Left colon (tissue), 2 donors: ENCODE data around the gene CFAP46. TPM values are rescaled to one million over a fixed set of nuclear protein-coding genes. Genes with fewer than 3 reads are reported as not detected.

Source experiments
- ATAC-seq: fragments of 200-7000 bp; cut with Tn5 transposase; one replicate; pipeline ENCODE4 v1.9.1; 2020; ENCODE audit warnings: mild to moderate bottlenecking, moderate library complexity
- DNase-seq, 2 donors: peaks; one replicate each; pipeline ENCODE4 v3.0.0-alpha.2; 2020
- intact Hi-C, 2 donors: fragments of 100-400 bp; cut with DNase I in 1 of 2; cut with micrococcal nuclease in 1 of 2; formaldehyde crosslinking; loops; one replicate each; pipeline versions ENCODE4 v1.11.2 to v1.14.0; 2022; cut with DNase I, micrococcal nuclease
- total RNA-seq, 2 donors: library from RNA; stranded (reverse); fragmentation: NEBNext Ultra II Directional; extraction: Animal tissue kit (Norgen Biotek cat#: 25700); gene quantifications; one replicate each; pipeline ENCODE4 v1.2.1, GENCODE V29; 2021
- donor health status: DM: no; HTN: no; CAD: no.
- donor health status: DM: yes; HTN: yes; CAD: no.

Gene CFAP46
- total RNA-seq, 2 donors from 2014 or later, result 0.37 TPM; not detected in 1

- ATAC-seq (no peak), DNase-seq (peak in 1 of 2 donors; percentile 8)
- intact Hi-C loops, result no loop called here
These were observed 62.0 kb downstream of the CFAP46 start for GRCh38 chr10:132880128-132880981.

- DNase-seq (peak in 1 of 2 donors; percentile 21), ATAC-seq (no peak)
- intact Hi-C loops, result no loop called here
These were observed 62.8 kb downstream of the CFAP46 start for GRCh38 chr10:132879408-132880127.

- no peak for ATAC-seq
- DNase-seq, result peak in 1 of 2 donors; percentile 7
- intact Hi-C loops, result no loop called here
These were observed 63.5 kb downstream of the CFAP46 start for GRCh38 chr10:132878730-132879407.

- intact Hi-C loops, result no loop called here
- DNase-seq, result peak in 1 of 2 donors; percentile 14
- ATAC-seq, result no peak
These were observed 64.2 kb downstream of the CFAP46 start for GRCh38 chr10:132878091-132878729.

- peak in 1 of 2 donors; percentile 14 for DNase-seq
- no peak for ATAC-seq
- intact Hi-C loops, result no loop called here
These were observed 64.9 kb downstream of the CFAP46 start for GRCh38 chr10:132877473-132877872.

- DNase-seq (peak in 1 of 2 donors; percentile 8), ATAC-seq (no peak)
These were observed 65.4 kb downstream of the CFAP46 start for GRCh38 chr10:132876993-132877431.

DNA sequence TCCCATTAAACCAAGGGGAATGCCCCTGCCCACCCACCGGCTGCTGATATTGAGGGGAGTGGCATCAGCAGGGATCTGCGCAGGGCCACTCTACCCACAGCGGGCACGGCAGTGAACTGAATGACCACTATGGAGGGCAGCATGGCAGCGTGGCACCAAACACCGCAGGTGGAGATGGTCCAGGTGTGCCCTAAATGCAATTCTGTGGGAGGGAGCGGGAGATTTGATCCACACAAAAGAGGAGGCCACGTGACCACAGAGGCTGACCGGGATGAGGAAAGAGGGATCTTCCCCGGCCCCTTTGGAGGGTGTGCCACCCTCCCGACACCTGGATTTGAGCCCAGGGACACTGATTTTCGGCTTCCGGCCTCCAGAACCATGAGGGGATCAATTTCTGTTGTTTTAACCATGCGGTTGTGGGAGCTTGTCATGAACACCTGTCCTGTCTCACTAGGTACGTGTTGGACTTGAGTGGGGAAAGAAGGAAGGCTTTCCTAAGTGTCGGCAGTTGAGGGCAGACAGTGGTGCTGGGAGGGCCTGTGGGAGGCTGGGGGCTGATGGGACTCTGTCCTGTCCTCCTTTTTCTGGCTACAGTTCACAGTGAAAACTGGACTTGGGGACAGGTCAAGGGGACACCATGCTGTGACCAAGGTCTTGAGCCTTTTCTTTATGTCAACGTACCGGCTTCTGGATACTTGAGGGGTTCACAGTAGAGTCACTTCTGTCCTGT is 66.1 kb downstream of the CFAP46 start:
- intact Hi-C loops, result no loop called here
- ATAC-seq (no peak), DNase-seq (peak in 1 of 2 donors; percentile 12)

More at GRCh38 chr10:132876993-132877431, 65.4 kb downstream of the CFAP46 start:
- intact Hi-C loops, result no loop called here

- intact Hi-C loops, result no loop called here
- DNase-seq, result no peak
- ATAC-seq, result no peak
These were observed 66.9 kb downstream of the CFAP46 start for GRCh38 chr10:132875435-132875834.

GRCh38 chr10:132873395-132873794 is 69.0 kb downstream of the CFAP46 start:
- DNase-seq (peak in 1 of 2 donors; percentile 7), ATAC-seq (no peak)
- intact Hi-C loops, result no loop called here

DNA sequence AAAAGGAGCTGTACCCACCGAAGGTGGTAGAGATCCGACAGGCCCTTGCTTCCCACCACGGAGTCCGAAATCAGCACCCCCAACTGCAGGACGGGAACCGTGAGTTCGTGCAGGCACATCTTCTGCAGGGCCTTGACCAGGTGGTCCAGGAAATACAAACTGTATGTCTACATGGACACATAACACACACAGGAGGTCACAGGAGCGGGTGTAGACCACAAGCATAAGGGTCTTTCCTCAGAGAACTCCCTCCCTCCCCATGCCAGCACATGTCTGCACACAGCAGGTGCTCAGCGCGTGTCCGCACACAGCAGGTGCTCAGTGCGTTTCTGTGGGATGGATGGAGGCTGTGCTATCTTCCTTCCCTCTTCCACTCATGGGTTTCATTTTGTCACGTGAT is 69.7 kb downstream of the CFAP46 start:
- DNase-seq (peak in 1 of 2 donors; percentile 9), ATAC-seq (no peak)
- intact Hi-C loops, result no loop called here

DNA sequence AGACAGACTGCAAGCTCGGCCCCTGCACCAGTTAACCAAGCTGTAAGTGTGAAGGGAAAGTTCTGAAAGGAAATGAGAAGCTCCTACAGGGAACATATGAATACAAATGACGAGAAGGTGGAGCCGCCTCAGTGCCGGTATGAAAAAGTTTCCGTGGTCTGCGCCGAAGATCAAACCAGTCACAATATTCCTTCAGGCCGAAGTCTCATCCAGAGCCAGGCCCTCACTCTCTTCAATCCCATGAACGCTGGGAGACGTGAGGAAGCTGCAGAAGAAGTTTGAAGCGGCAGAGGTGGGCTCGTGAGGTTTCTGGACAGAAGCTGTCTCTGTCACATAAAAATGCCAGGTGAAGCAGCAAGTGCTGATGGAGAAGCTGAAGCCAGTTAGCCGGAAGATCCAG is 71.9 kb downstream of the CFAP46 start:
- DNase-seq (peak in 1 of 2 donors; percentile 11), ATAC-seq (no peak)
- intact Hi-C loops, result no loop called here

GRCh38 chr10:132869621-132870020 is 72.7 kb downstream of the CFAP46 start:
- DNase-seq, result no peak
- intact Hi-C loops, result no loop called here
- no peak for ATAC-seq

DNA sequence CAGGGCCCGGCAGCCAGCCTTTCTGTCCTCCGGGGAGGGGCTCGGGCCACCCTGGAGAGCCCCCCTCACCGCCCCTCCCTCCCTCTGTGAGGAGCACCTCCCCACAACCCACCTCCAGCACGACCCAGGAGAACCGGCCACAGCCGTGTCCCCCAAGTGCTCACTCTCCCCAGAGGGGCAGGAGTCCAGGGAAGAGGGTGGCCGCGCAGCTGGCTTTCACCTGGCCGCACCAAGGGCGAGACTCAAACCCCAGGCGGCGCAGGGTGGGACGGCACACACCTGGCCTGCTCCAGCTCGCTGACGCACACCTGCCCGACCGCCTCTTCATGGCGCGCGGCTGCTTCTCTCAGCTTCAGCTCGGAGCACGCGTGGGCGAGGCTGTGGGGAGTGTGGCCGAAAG is 73.4 kb downstream of the CFAP46 start:
- DNase-seq (peak in 1 of 2 donors; percentile 7), ATAC-seq (no peak)
- intact Hi-C loops, result no loop called here

DNA sequence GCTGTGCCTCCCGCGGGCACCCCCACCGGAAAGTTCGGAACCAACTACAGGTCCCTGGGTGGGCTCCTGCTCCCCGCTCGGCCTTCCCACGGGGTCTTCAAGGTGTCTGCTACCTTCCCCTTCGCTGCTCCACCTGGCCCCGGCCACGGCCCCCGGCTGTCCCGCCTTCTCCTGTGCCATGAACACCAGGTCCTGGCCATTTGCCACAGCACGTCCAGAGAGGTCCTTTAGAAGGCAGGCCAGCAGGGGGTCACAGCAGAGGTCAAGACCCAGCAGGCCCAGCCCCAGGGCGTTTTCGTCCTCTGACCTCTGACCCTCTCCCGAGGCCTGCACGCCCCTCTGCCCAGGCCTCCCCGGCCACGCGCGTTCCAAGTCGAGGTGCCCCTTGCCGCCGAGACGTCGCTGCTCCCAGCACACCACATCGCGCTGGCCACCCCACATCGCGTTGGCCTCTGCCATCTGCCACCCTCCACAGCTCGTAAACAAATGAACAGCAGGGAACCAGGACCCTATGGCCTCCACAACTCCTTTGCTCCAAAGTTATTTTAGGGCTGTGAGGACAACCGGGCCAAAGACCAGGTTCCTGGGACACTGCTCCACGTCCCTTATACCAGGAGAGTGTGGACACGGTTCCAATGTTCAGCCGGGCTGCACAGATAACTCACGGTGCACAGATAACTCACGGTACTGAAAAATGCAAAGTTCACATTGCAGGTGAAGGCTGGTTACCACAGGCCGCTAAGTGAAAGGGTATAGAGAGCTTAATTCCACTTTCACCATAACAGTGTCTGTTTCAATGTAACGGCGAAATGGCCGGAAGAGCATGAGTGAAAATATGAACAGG is 74.3 kb downstream of the CFAP46 start:
- intact Hi-C loops, result no loop called here
- DNase-seq, result peak in 1 of 2 donors; percentile 15
- ATAC-seq, result no peak

DNA sequence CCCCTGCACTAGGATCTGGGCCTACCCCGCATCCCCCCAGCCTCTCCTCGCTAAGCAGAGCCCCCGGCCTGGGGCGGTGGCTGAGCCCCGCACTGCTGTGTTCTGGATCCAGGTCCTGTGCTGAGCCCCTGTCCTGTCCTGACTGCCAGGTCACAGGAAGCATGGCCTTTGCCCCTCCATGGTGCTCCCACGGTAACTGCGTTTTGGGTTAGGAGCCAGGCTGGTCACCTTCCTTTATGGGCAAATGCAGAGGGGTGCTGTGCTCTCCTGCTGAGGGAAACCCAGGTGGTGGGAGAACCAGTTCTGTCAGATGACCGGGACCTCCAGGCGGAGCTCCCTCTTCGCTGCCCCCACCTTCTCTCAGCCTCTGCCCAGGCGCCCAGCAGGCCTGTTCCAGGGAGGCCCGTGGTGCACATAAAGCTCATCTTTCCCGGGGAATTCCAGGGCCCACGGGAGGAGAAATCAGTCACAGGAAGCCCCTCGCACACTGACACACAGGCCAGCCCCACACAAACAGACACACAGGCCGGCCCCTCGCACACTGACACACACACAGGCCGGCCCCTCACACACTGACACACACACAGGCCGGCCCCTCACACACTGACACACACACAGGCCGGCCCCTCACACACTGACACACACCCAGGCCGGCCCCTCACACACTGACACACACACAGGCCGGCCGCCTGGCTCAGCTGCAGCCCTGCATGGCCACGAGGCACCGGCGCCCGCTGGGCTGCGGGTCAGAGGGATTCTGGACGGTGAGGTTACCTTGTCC is 75.6 kb downstream of the CFAP46 start:
- intact Hi-C loops, result no loop called here
- peak in 1 of 2 donors; percentile 11 for DNase-seq

DNA sequence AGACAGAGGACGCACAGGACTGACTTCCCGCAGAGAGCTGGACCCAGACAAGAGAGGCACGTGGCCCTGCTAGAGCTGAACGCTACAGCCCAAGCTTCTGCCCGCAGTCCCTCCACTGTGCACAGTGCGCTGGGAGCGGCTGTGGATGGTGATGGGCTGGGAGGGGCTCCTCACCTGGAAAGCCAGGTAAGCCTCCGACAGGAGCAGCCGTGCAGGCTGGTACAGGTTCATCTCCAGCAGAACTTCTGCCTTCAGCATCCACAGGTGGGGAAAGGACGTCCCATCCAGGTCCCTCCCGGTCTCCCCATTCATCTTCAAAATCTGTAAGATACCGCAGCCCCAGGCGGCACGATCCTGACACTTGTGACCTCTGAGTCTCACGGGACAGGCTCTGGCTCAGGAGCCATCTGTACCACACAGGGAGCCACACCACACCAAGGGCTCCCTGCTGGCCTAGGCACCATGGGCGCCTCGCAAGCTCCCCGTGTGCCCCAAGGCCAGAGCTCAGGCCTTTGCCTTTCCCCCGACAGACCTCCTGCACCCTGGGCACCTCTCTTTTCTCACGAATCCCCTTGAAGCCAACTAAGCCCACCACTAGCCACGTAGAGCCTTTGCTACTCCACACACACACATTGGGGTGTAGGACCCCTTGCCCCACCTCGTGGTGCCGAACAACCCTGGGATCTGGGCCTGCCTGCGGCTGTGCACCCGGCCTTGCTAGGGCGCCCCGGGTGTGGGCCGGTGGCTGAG is 76.3 kb downstream of the CFAP46 start:
- ATAC-seq (no peak), DNase-seq (peak in 1 of 2 donors; percentile 18)
- intact Hi-C loops, result no loop called here

More for the DNA sequence above, 75.6 kb downstream of the CFAP46 start:
- no peak for ATAC-seq
